HCT116 (cell line): ENCODE data around the gene GNPTG. TPM values are rescaled to one million over a fixed set of nuclear protein-coding genes. Genes with fewer than 3 reads are reported as not detected.

ENCODE experiments used
- ATAC-seq: fragments of 200-7000 bp; cut with Tn5 transposase; 2 replicates; pipeline ENCODE4 v1.9.1; 2020; ENCODE audit warnings: mild to moderate bottlenecking, moderate library complexity
- BruUV-seq: library from RNA; stranded (reverse); fragments of 400-500 nt; replicated peaks from 2 replicates; lab custom pipeline; 2021; lab: Mats Ljungman, UMichigan
- CTCF ChIA-PET: fragments of 300-600 bp; sonication (Branson Sonifier 250); formaldehyde crosslinking; loops from one replicate; lab custom pipeline; 2021; ENCODE audit warnings: antibody characterized with exemption; lab: Charles Lee
- POLR2A ChIA-PET: fragments of 300-600, 350-600 bp; sonication (Branson Sonifier 250); formaldehyde crosslinking; loops from one replicate; lab custom pipeline; 2021; ENCODE audit warnings: antibody characterized with exemption; lab: Charles Lee
- RAD21 ChIA-PET, 2 experiments: fragments of 300-600 bp; sonication (Branson Sonifier 250); formaldehyde crosslinking; loops; one replicate each; lab custom pipeline; 2023; ENCODE audit warnings: low total read pairs in 2 of 2; ENCODE audit not compliant: uncharacterized antibody in 2 of 2, unreplicated experiment in 2 of 2, low non-redundant PET in 1 of 2; lab: Charles Lee
- DNase-seq: peaks from one replicate; pipeline ENCODE4 v3.0.0-alpha.2; 2010; ENCODE audit warnings: low read depth, low spot score
- H2AFZ ChIP-seq: fragments of 200-600 bp; shearing (Covaris generic), sonication (generic); 2 replicates; pipeline ENCODE4 v1.6.1; 2017; ENCODE audit warnings: low read depth, mixed run types, mixed read lengths, antibody characterized with exemption, low read length; ENCODE audit not compliant: poor library complexity, severe bottlenecking
- H3K27ac ChIP-seq: 2 replicates; pipeline ENCODE4 v1.5.1; 2012; ENCODE audit warnings: low read depth, low read length
- H3K27me3 ChIP-seq: fragments of 200-600 bp; sonication (generic); 2 replicates; pipeline ENCODE4 v1.6.1; 2016; ENCODE audit warnings: mixed run types, low read length, mixed read lengths; ENCODE audit not compliant: insufficient read depth
- H3K36me3 ChIP-seq, 2 experiments: fragments of 200-500 bp in 1 of 2; fragments of 200-600 bp in 1 of 2; sonication (Bioruptor generic) in 1 of 2; sonication (generic) in 1 of 2; 2 replicates each; pipeline versions ENCODE4 v1.5.1 to v1.6.1; 2014 to 2016; ENCODE audit warnings: low read length in 2 of 2, inconsistent platforms in 1 of 2, mixed read lengths in 1 of 2, mixed run types in 1 of 2; ENCODE audit not compliant: insufficient read depth in 2 of 2, control insufficient read depth in 1 of 2
- H3K4me1 ChIP-seq, 2 experiments: fragments of 200-600 bp in 1 of 2; sonication (generic) in 1 of 2; 2 replicates each; pipeline versions ENCODE4 v1.5.1 to v1.6.1; 2012 to 2017; ENCODE audit warnings: low read length in 2 of 2, inconsistent platforms in 1 of 2, mild to moderate bottlenecking in 1 of 2, mixed read lengths in 1 of 2, mixed run types in 1 of 2, moderate library complexity in 1 of 2; ENCODE audit not compliant: insufficient read depth in 2 of 2, control insufficient read depth in 1 of 2
- H3K4me2 ChIP-seq: fragments of 200-600 bp; sonication (generic); 2 replicates; pipeline ENCODE4 v1.6.1; 2017; ENCODE audit warnings: mixed run types, low read length, mixed read lengths
- H3K4me3 ChIP-seq, 2 experiments: fragments of 200-600 bp in 1 of 2; sonication (generic) in 1 of 2; replicated peaks in 1 of 2; 2 replicates each; pipeline ENCODE4 v1.5.1; 2011 to 2016; ENCODE audit warnings: low read length in 2 of 2, control low read depth in 1 of 2, low read depth in 1 of 2, mild to moderate bottlenecking in 1 of 2, mixed read lengths in 1 of 2, mixed run types in 1 of 2
- H3K79me2 ChIP-seq: fragments of 200-600 bp; sonication (generic); 2 replicates; pipeline ENCODE4 v1.6.1; 2017; ENCODE audit warnings: mild to moderate bottlenecking, mixed run types, low read length, moderate library complexity, mixed read lengths; ENCODE audit not compliant: insufficient read depth
- H3K9ac ChIP-seq: fragments of 200-600 bp; sonication (generic); 2 replicates; pipeline ENCODE4 v1.6.1; 2016; ENCODE audit warnings: low read length, mixed read lengths
- H3K9me2 ChIP-seq: fragments of 200-600 bp; sonication (generic), shearing (Covaris generic); 2 replicates; pipeline ENCODE4 v1.6.1; 2017; ENCODE audit warnings: mixed run types, mild to moderate bottlenecking, moderate library complexity; ENCODE audit not compliant: insufficient read depth
- H3K9me3 ChIP-seq, 2 experiments: fragments of 200-500 bp in 1 of 2; fragments of 200-600 bp in 1 of 2; sonication (Bioruptor generic) in 1 of 2; sonication (generic) in 1 of 2; 2 replicates each; pipeline ENCODE4 v1.6.1; 2014 to 2017; ENCODE audit warnings: low read length in 2 of 2, mixed read lengths in 2 of 2, inconsistent platforms in 1 of 2, low read depth in 1 of 2, mild to moderate bottlenecking in 1 of 2, mixed run types in 1 of 2, moderate library complexity in 1 of 2; ENCODE audit not compliant: control insufficient read depth in 1 of 2, insufficient read depth in 1 of 2
- H4K20me1 ChIP-seq: fragments of 200-600 bp; sonication (generic), shearing (Covaris generic); 2 replicates; pipeline ENCODE4 v1.6.1; 2017; ENCODE audit warnings: mixed run types, mild to moderate bottlenecking, moderate library complexity; ENCODE audit not compliant: insufficient read depth
- CEBPB ChIP-seq: IDR thresholded peaks from 2 replicates; pipeline ENCODE4 v1.6.1; 2012; ENCODE audit warnings: low read depth
- EZH2phosphoT487 ChIP-seq: fragments of 200-600 bp; IDR thresholded peaks from 2 replicates; pipeline ENCODE4 v1.6.1; 2018; ENCODE audit warnings: antibody characterized with exemption, borderline replicate concordance
- POLR2AphosphoS5 ChIP-seq: IDR thresholded peaks from 2 replicates; pipeline ENCODE4 v1.6.1; 2011; ENCODE audit warnings: mild to moderate bottlenecking, low read depth, low read length, moderate library complexity
- SIN3A ChIP-seq: IDR thresholded peaks from 2 replicates; pipeline ENCODE4 v1.6.1; 2012; ENCODE audit warnings: low read depth
- SP1 ChIP-seq: IDR thresholded peaks from 2 replicates; pipeline ENCODE4 v1.6.1; 2012; ENCODE audit warnings: low read depth
- TCF7L2 ChIP-seq: IDR thresholded peaks from 2 replicates; pipeline ENCODE4 v1.7.0; 2011; ENCODE audit warnings: borderline replicate concordance, inconsistent platforms; ENCODE audit not compliant: insufficient read depth, insufficient read length; ENCODE audit errors: extremely low read depth
- YY1 ChIP-seq: IDR thresholded peaks from 2 replicates; pipeline ENCODE4 v1.6.1; 2011; ENCODE audit warnings: low read length, low read depth, moderate library complexity, mild to moderate bottlenecking; ENCODE audit not compliant: insufficient replicate concordance; ENCODE audit errors: extremely low read depth
- ZFX ChIP-seq: fragments of 450-650 bp; IDR thresholded peaks from 2 replicates; pipeline ENCODE4 v1.6.1; 2017
- intact Hi-C: fragments of 100-400 bp; cut with micrococcal nuclease; formaldehyde crosslinking; loops from 2 replicates; pipeline ENCODE4 v1.10.0; 2022
- total RNA-seq: library from RNA; stranded (reverse); gene quantifications from one replicate; pipeline ENCODE4 v1.2.1, GENCODE V29; 2021; ENCODE audit not compliant: unreplicated experiment
- TF ChIP-seq, protein P1 (sequence below): IDR thresholded peaks from 2 replicates; pipeline ENCODE4 v1.6.1; 2011; ENCODE audit warnings: mild to moderate bottlenecking, low read length, moderate library complexity; ENCODE audit not compliant: insufficient replicate concordance; ENCODE audit errors: extremely low read depth
- TF ChIP-seq, protein P2 (sequence below), 3 experiments: fragments of 200-600 bp in 1 of 3; sonication (generic) in 1 of 3; IDR thresholded peaks in 2 of 3; conservative IDR thresholded peaks in 1 of 3; 2 replicates each; pipeline ENCODE4 v1.5.1; 2012 to 2017; ENCODE audit warnings: low read depth in 2 of 3, low read length in 2 of 3, antibody characterized with exemption in 1 of 3, borderline replicate concordance in 1 of 3, control low read depth in 1 of 3, mild to moderate bottlenecking in 1 of 3, mixed read lengths in 1 of 3, mixed run types in 1 of 3, moderate library complexity in 1 of 3; ENCODE audit not compliant: insufficient read depth in 1 of 3
- TF ChIP-seq, protein P3 (sequence below): IDR thresholded peaks from 2 replicates; pipeline ENCODE4 v1.6.1; 2012

GNPTG gene
- total RNA-seq, 1 experiment from 2014 or later = 35.2 TPM

DNA sequence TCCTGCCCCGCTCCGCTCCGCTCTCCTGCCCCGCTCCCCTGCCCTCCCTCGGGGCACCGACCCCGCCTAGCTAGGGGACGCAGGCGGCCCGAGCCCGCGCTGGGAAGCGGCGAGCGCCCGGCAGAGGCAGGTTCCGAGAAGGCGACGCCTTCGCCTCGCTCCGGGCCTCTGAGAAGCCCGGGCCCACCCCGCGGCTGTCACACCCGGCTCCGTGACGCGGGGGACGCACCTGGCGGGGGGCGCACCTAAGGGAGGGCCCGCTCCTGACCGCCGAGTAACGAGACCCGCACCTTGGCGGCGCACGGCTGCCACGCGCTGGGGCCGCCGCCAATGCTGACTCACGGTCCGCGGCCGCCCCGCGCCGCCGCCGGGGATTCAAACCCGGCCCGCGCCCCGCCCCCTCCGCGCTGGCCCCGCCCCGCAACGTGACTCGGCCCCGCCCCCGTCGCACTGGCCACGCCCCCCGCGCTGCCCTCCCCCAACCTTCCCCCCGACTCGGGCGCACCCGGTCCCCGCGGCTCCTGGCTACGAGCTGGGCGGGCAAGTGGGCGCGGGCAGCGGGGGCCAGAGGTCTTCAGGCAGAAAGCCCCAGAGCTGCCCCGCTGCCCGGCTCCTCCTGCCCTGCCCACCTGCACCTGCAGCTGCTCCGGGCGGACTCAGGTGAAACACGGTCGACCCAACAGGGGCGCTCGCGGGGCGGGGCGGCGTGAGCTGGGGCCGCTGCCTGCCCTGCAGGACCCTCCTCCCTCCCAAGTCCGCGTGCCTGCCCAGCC, 27.8 kb downstream of the GNPTG start:
- H2AFZ ChIP-seq = peak overlapping the region; percentile 38
- RAD21 ChIA-PET = interaction anchor here in 1 of 2 experiments (1.1 kb wide), 1 partner anchor 16 kb away, joined by 3 read pairs; no protein-coding TSS in a partner anchor

More for the DNA sequence above, 27.8 kb downstream of the GNPTG start:
- peak; percentile 70 for ATAC-seq
- POLR2A ChIA-PET = interaction anchor here (0.9 kb wide), 1 partner anchor 41 kb away, joined by 3 read pairs; the partner anchor contains the start of gene UQCC4
- Histone ChIP-seq H3K9me3 (no peaks in the 10 kb centered on the region), H3K79me2 (peaks cover 34% of the 10 kb centered on the region)
- TF ChIP-seq, protein P1, sequence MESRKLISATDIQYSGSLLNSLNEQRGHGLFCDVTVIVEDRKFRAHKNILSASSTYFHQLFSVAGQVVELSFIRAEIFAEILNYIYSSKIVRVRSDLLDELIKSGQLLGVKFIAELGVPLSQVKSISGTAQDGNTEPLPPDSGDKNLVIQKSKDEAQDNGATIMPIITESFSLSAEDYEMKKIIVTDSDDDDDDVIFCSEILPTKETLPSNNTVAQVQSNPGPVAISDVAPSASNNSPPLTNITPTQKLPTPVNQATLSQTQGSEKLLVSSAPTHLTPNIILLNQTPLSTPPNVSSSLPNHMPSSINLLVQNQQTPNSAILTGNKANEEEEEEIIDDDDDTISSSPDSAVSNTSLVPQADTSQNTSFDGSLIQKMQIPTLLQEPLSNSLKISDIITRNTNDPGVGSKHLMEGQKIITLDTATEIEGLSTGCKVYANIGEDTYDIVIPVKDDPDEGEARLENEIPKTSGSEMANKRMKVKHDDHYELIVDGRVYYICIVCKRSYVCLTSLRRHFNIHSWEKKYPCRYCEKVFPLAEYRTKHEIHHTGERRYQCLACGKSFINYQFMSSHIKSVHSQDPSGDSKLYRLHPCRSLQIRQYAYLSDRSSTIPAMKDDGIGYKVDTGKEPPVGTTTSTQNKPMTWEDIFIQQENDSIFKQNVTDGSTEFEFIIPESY = no peak
- TF ChIP-seq CEBPB = no peak
- peak; percentile 73 for TF ChIP-seq POLR2AphosphoS5
- peak; percentile 88; the same call in 1 of the 2 replicates for TF ChIP-seq ZFX
- peak; percentile 29; the same call in 1 of the 2 replicates for TF ChIP-seq SP1
- TF ChIP-seq, protein P2, sequence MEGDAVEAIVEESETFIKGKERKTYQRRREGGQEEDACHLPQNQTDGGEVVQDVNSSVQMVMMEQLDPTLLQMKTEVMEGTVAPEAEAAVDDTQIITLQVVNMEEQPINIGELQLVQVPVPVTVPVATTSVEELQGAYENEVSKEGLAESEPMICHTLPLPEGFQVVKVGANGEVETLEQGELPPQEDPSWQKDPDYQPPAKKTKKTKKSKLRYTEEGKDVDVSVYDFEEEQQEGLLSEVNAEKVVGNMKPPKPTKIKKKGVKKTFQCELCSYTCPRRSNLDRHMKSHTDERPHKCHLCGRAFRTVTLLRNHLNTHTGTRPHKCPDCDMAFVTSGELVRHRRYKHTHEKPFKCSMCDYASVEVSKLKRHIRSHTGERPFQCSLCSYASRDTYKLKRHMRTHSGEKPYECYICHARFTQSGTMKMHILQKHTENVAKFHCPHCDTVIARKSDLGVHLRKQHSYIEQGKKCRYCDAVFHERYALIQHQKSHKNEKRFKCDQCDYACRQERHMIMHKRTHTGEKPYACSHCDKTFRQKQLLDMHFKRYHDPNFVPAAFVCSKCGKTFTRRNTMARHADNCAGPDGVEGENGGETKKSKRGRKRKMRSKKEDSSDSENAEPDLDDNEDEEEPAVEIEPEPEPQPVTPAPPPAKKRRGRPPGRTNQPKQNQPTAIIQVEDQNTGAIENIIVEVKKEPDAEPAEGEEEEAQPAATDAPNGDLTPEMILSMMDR (IDR thresholded peaks at IDR 0.05 in 2 of 3, conservative IDR thresholded peaks at IDR 0.05 in 1 of 3; ENCODE audit: borderline replicate concordance in 1 of 3, insufficient read depth in 1 of 3, low read depth in 2 of 3, low read length in 2 of 3) = peak in 2 of 3 experiments; percentile 18 to 23; a peak in 2 of 6 replicates
- peak; percentile 75 for TF ChIP-seq SIN3A
- TF ChIP-seq, protein P3, sequence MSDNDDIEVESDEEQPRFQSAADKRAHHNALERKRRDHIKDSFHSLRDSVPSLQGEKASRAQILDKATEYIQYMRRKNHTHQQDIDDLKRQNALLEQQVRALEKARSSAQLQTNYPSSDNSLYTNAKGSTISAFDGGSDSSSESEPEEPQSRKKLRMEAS = peak; percentile 78; the same call in 1 of the 2 replicates
- no peak for TF ChIP-seq EZH2phosphoT487
- TF ChIP-seq YY1 = no peak
- TF ChIP-seq TCF7L2 = no peak
- TF ChIP-seq, all 23 proteins: peak for 6
- intact Hi-C loops = no loop called here
- CTCF ChIA-PET = interaction anchor here (1.2 to 1.8 kb wide), 3 partner anchors 10 to 48 kb away, joined by 4 to 6 read pairs (median 5); no protein-coding TSS in a partner anchor
- no peak for DNase-seq
- Histone ChIP-seq H3K4me2 (peak overlapping the region; percentile 98), H3K4me3 (peak overlapping the region; percentile 75 to 89), H3K27ac (peak overlapping the region; percentile 89), H3K27me3 (no peaks in the 10 kb centered on the region), H3K36me3 (peaks cover 0 to 7% of the 10 kb centered on the region in 2 experiments; a peak in 1 of 4 replicates), H3K4me1 (peaks cover 12 to 19% of the 10 kb centered on the region in 2 experiments), H3K9me2 (no peaks in the 10 kb centered on the region), H4K20me1 (no peaks in the 10 kb centered on the region), H3K9ac (peak overlapping the region; percentile 100)
- BruUV-seq = no TSS peak
